ENCODE measurements around the gene FRMD4A. TPM values are rescaled to one million over a fixed set of nuclear protein-coding genes. Genes with fewer than 3 reads are reported as not detected.

Gene FRMD4A
- polyA plus RNA-seq, 1 of the 3 experiments (the other 2 are of a cell fraction): 37.7 TPM

DNA sequence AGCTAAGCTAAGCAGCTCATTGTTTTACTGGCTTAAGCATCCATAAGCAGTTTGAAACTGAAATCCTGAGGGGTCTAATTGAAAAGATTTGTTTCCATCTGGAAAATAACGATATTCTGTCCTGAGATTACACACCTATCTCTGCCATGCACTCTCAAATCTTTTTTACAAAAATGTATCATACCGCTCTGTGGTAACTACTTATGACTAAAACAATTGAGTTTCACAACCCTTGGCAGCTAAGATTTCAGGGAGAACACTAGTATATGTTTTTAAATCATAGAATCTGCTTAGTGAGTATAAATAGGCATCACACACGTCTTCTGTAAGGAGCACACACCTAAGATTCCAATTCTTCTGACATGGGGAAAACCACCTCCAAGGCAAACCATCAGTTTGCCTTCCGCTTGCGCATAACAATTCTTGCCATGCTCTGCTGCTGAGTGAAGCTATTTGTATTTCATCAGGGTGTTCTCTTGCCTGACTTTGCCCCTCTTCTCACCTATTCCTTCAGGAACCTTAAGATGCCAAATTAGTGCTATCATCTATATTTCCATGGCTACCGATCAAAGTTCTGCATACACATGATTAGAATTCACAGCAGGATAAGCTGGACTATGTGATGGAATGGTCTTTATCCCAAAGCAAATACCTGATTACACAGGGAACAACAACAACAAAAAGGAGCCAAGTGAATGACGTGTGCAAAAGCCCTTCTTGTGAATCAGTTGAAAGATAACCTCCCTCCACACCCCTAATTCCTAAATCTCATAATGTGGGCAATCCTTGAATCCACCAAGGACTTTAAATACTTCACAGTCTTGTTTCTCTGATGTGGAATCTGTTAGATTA lies 703.0 kb downstream of the FRMD4A start:
- WGBS (ENCODE audit: low lambda C conversion rate): 90% methylated on average over 7 of the region's 7 CpGs
- CTCF ChIA-PET: no interaction called here
- TF ChIP-seq TCF12 (IDR thresholded peaks at IDR 0.05): no peak
- TF ChIP-seq, protein P1, sequence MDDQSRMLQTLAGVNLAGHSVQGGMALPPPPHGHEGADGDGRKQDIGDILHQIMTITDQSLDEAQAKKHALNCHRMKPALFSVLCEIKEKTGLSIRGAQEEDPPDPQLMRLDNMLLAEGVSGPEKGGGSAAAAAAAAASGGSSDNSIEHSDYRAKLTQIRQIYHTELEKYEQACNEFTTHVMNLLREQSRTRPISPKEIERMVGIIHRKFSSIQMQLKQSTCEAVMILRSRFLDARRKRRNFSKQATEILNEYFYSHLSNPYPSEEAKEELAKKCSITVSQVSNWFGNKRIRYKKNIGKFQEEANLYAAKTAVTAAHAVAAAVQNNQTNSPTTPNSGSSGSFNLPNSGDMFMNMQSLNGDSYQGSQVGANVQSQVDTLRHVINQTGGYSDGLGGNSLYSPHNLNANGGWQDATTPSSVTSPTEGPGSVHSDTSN (IDR thresholded peaks at IDR 0.05): no peak
- Histone ChIP-seq H3K4me1 (ENCODE audit: control insufficient read depth in 1 of 2, insufficient read depth in 2 of 2, low read depth in 1 of 2, low read length in 1 of 2) (no peaks in the 10 kb centered on the region), H3K4me3 (ENCODE audit: low read depth in 2 of 2, low read length in 1 of 2) (no peak overlapping the region), H4K20me1 (ENCODE audit: insufficient read depth) (no peaks in the 10 kb centered on the region), H3K4me2 (no peak overlapping the region), H3K9me2 (no peaks in the 10 kb centered on the region), H3K36me3 (replicated peaks in 1 of 2; ENCODE audit: control insufficient read depth in 1 of 2, insufficient read depth in 2 of 2, low read length in 1 of 2) (peaks cover 35 to 42% of the 10 kb centered on the region in 2 experiments), H3F3A (replicated peaks; ENCODE audit: insufficient read depth) (no peaks in the 10 kb centered on the region), H3K9ac (no peak overlapping the region), H3K27ac (ENCODE audit: low read depth in 2 of 2, low read length in 1 of 2) (no peak overlapping the region), H2AFZ (ENCODE audit: low read depth) (no peak overlapping the region), H3K79me2 (ENCODE audit: insufficient read depth) (no peaks in the 10 kb centered on the region), H3K27me3 (ENCODE audit: insufficient read depth) (no peaks in the 10 kb centered on the region), H3K9me3 (no peaks in the 10 kb centered on the region)
- POLR2A ChIA-PET: no interaction called here
- no peak for DNase-seq

DNA sequence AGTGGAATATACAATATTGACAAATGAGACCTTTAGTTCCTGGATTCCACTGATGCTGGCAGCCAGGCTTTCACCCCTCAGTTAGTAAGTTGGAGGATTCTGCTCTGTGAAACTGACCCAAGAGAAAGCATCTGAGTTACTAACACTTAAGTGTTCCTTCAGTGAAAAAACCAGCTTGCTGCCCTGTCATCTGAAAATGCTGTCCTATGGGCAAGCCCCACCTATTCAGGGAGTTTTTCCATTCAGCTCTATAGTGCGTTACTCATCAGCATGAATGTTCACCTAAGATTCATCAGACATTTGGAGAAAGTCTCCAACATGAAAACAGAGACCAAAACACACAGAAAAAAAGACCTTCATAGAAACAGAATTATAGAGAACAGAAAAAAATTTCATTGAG lies 706.1 kb downstream of the FRMD4A start:
- H3K79me2 ChIP-seq (ENCODE audit: insufficient read depth): no peaks in the 10 kb centered on the region
- H3K36me3 ChIP-seq (replicated peaks in 1 of 2; ENCODE audit: control insufficient read depth in 1 of 2, insufficient read depth in 2 of 2, low read length in 1 of 2): peaks cover 32 to 44% of the 10 kb centered on the region in 2 experiments
- H3F3A ChIP-seq (replicated peaks; ENCODE audit: insufficient read depth): no peaks in the 10 kb centered on the region
- no peak for DNase-seq
- no peak overlapping the region for H2AFZ ChIP-seq (ENCODE audit: low read depth)
- TF ChIP-seq TEAD4 (IDR thresholded peaks at IDR 0.05; ENCODE audit: borderline replicate concordance, insufficient read depth) (no peak), SIN3A (IDR thresholded peaks at IDR 0.05; ENCODE audit: borderline replicate concordance, low read depth, low read length) (no peak), POLR2AphosphoS5 (IDR thresholded peaks at IDR 0.05; ENCODE audit: low read depth, low read length) (no peak), YY1 (IDR thresholded peaks at IDR 0.05; ENCODE audit: low read depth) (no peak), JUND (IDR thresholded peaks at IDR 0.05) (no peak), MEF2A (IDR thresholded peaks at IDR 0.05; ENCODE audit: borderline replicate concordance, low read depth) (no peak), MXI1 (IDR thresholded peaks at IDR 0.05; ENCODE audit: low read depth, low read length) (no peak), FOXJ3 (CRISPR knock-in tag; IDR thresholded peaks at IDR 0.05) (no peak), RAD21 (IDR thresholded peaks at IDR 0.05; ENCODE audit: low read length) (no peak), FOXM1 (IDR thresholded peaks at IDR 0.05; ENCODE audit: low read depth) (no peak)
- TF ChIP-seq, protein P2, sequence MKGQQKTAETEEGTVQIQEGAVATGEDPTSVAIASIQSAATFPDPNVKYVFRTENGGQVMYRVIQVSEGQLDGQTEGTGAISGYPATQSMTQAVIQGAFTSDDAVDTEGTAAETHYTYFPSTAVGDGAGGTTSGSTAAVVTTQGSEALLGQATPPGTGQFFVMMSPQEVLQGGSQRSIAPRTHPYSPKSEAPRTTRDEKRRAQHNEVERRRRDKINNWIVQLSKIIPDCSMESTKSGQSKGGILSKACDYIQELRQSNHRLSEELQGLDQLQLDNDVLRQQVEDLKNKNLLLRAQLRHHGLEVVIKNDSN (IDR thresholded peaks at IDR 0.05; ENCODE audit: borderline replicate concordance, low read depth): no peak
- TF ChIP-seq, protein P3, sequence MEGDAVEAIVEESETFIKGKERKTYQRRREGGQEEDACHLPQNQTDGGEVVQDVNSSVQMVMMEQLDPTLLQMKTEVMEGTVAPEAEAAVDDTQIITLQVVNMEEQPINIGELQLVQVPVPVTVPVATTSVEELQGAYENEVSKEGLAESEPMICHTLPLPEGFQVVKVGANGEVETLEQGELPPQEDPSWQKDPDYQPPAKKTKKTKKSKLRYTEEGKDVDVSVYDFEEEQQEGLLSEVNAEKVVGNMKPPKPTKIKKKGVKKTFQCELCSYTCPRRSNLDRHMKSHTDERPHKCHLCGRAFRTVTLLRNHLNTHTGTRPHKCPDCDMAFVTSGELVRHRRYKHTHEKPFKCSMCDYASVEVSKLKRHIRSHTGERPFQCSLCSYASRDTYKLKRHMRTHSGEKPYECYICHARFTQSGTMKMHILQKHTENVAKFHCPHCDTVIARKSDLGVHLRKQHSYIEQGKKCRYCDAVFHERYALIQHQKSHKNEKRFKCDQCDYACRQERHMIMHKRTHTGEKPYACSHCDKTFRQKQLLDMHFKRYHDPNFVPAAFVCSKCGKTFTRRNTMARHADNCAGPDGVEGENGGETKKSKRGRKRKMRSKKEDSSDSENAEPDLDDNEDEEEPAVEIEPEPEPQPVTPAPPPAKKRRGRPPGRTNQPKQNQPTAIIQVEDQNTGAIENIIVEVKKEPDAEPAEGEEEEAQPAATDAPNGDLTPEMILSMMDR (IDR thresholded peaks at IDR 0.05): no peak
- TF ChIP-seq, protein P4, sequence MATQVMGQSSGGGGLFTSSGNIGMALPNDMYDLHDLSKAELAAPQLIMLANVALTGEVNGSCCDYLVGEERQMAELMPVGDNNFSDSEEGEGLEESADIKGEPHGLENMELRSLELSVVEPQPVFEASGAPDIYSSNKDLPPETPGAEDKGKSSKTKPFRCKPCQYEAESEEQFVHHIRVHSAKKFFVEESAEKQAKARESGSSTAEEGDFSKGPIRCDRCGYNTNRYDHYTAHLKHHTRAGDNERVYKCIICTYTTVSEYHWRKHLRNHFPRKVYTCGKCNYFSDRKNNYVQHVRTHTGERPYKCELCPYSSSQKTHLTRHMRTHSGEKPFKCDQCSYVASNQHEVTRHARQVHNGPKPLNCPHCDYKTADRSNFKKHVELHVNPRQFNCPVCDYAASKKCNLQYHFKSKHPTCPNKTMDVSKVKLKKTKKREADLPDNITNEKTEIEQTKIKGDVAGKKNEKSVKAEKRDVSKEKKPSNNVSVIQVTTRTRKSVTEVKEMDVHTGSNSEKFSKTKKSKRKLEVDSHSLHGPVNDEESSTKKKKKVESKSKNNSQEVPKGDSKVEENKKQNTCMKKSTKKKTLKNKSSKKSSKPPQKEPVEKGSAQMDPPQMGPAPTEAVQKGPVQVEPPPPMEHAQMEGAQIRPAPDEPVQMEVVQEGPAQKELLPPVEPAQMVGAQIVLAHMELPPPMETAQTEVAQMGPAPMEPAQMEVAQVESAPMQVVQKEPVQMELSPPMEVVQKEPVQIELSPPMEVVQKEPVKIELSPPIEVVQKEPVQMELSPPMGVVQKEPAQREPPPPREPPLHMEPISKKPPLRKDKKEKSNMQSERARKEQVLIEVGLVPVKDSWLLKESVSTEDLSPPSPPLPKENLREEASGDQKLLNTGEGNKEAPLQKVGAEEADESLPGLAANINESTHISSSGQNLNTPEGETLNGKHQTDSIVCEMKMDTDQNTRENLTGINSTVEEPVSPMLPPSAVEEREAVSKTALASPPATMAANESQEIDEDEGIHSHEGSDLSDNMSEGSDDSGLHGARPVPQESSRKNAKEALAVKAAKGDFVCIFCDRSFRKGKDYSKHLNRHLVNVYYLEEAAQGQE (IDR thresholded peaks at IDR 0.05; ENCODE audit: low read depth, low read length): no peak
- TF ChIP-seq, protein P5, sequence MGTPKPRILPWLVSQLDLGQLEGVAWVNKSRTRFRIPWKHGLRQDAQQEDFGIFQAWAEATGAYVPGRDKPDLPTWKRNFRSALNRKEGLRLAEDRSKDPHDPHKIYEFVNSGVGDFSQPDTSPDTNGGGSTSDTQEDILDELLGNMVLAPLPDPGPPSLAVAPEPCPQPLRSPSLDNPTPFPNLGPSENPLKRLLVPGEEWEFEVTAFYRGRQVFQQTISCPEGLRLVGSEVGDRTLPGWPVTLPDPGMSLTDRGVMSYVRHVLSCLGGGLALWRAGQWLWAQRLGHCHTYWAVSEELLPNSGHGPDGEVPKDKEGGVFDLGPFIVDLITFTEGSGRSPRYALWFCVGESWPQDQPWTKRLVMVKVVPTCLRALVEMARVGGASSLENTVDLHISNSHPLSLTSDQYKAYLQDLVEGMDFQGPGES (IDR thresholded peaks at IDR 0.05; ENCODE audit: low read depth, low read length): no peak
- no peaks in the 10 kb centered on the region for H3K27me3 ChIP-seq (ENCODE audit: insufficient read depth)
- no peak overlapping the region for H3K4me3 ChIP-seq (ENCODE audit: low read depth in 2 of 2, low read length in 1 of 2)
- H3K4me1 ChIP-seq (ENCODE audit: control insufficient read depth in 1 of 2, insufficient read depth in 2 of 2, low read depth in 1 of 2, low read length in 1 of 2): no peaks in the 10 kb centered on the region
- no peaks in the 10 kb centered on the region for H4K20me1 ChIP-seq (ENCODE audit: insufficient read depth)
- H3K27ac ChIP-seq (ENCODE audit: low read depth in 2 of 2, low read length in 1 of 2): no peak overlapping the region
- ChIA-PET CTCF (no interaction called here), POLR2A (no interaction called here)
- no peak overlapping the region for H3K9ac ChIP-seq
- WGBS (ENCODE audit: low lambda C conversion rate): 96% methylated on average over 1 of the region's 1 CpG
- H3K9me3 ChIP-seq: no peaks in the 10 kb centered on the region
- no peaks in the 10 kb centered on the region for H3K9me2 ChIP-seq
- no peak overlapping the region for H3K4me2 ChIP-seq
